GDM1 (cell line): Measurements from ENCODE around the gene GCNT1.
"Not testable (repeated sequence)": the region's sequence is repeated elsewhere in the genome, so short reads cannot be mapped to it uniquely, and the experiment has no call there.

ENCODE experiments used
- DNase-seq: peaks from one replicate; lab custom pipeline; 2025; lab: John Stamatoyannopoulos, UW

The GCNT1 gene

DNA sequence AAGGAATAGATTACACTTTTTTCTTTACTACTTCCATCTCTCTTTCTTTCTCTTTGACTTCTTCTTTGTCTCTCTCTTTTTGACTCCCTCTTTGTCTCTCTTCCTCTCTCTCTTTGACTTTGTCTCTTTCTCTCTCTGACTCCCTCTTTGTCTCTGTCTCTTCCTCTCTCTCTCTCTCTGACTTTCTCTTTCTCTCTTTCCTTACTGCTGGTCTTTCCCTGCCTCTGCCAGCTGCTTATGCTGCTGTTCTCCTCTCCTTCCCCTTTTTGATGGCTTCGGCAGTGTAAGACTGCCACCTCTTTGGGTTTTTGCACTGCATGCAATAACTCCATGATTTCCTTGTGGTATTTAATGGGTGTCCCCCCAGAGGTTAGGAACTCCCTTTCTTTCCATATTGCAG is 32.1 kb downstream of the GCNT1 start:
- not testable (repeated sequence) for DNase-seq

DNA sequence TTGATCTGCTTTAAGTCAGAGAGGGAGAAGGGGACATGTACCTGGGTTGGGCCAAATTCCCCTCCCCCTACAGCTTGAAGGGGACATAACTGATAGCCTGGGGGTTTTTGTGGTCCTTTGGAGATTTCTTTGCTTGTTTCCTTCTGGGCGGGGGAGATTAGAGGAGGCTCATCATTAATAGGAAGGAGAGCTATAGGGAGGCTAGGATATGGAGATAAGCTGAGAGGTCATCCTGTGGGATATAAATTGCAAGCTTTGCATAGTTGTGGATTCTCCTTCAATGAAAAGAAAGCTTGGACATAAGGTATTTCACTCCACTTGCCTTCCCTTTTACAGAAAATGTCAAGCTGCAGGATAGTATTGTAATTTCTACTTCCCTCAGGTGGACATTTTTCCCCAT is 34.5 kb downstream of the GCNT1 start:
- DNase-seq, result not testable (repeated sequence)

DNA sequence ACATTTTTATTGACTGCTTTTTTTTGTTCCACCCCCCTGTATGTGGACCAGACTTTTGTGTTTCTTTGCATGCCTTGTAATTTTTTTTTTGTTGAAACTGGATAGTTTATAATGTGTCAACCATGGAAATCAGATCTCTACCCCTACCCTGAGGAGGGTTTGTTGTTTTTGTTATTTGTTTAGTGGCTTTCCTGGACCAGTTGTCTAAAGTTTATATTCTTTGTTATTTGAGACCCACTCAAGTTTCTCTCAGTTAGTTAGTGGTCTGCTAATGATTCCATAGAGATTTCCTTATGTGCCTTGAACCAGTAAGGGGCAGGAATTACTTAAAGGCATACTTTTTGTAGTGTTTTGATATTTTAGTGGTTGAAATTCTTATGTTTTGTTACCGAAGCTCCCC is 41.1 kb downstream of the GCNT1 start:
- DNase-seq, result no peak

DNA sequence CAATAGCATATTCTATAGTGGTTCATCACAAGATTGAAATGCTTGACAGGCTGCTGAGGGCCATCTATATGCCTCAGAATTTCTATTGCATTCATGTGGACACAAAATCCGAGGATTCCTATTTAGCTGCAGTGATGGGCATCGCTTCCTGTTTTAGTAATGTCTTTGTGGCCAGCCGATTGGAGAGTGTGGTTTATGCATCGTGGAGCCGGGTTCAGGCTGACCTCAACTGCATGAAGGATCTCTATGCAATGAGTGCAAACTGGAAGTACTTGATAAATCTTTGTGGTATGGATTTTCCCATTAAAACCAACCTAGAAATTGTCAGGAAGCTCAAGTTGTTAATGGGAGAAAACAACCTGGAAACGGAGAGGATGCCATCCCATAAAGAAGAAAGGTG is 43.8 kb downstream of the GCNT1 start:
- no peak for DNase-seq

DNA sequence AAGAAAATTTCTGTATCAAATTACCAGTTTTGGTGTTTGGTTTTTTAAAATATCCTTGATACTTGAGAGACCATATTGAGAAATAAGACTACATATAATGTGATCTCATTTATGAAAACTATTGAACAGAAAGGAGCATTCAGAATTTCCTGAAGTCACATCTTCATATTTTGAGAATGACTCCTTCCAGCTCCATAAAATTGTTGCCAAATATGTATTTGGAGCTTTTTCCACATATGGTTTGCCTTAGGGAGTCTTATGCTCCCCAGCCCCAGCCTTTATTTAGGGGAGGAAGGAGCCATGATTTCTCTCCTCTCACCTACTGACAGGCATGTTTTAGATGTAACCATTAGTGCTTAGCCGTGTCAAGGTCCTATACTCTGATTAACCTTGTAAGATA is 51.1 kb downstream of the GCNT1 start:
- DNase-seq, result no peak

DNA sequence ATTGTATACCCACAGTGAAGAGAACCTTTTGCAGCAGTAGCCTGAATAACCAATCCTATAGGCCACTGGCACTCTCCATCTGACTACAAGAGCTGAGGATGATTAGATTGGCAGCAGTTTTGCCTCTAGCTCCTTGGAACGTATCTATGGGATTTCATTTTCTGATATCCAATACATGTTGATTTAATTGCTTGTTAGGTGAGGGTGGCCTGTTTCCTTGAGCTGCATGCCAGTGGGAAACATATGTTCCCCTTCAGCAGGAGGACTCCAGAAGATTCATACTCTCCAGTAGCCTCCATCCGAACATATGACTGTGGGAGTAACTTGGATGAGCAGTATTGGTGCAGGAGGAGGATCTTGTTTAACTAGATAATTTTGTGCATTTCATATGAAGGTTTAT is 51.5 kb downstream of the GCNT1 start:
- DNase-seq, result no peak

DNA sequence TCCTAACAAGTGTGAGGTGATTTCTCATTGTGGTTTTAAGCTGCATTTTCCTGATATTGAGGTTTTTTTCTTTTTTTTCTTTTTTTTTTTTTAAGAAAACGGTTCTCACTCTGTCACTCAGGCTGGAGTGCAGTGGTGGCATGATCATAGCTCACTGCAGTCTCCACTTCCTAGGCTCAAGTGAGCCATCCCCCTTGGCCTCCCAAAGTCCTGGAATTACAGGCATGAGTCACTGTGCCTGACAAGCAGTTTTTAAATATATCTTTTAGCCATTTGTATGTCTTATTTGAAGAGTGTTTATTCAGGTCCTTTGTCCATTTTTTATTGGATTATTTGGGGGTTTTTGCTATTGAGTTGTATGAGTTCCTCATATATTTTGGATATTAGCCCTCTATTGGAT is 53.8 kb downstream of the GCNT1 start:
- DNase-seq, result no peak

DNA sequence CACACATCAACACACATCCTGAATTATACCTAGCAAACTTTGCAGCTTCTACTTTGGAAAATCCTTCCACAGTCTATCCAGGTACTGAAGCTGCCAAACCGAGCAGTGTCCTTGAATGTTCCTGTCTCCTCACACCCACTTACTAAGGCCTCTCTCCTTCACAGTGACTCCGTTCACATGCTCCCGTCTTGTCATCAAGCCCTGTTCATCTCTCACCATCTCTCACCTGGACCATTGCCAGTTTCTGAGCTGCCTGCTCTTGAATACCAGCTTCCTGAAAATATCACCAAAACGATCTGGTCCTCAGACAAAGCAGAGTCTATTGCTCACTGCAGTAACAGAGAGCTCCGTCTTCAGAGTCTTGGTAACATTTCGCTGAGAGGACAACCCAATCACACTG is 57.4 kb downstream of the GCNT1 start:
- peak; percentile 36 for DNase-seq

DNA sequence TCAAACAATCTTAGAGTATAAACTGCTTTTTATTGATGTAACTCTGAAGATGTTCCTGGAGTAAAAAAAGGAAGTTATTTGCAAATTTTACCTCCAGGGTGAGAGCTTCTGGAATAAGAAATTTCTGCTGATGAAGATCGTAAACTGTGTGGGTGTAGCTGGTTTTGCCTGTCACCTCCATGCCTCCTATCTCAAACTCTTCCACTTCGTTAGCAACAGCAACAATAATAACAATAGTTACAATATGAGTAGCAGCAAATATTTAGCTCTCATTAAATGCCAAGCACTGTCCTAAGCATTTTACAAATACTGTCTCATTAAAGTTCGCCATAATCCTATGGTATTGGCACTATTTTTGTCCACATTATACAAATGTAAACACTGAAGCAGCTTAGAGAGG is 57.9 kb downstream of the GCNT1 start:
- DNase-seq, result no peak

DNA sequence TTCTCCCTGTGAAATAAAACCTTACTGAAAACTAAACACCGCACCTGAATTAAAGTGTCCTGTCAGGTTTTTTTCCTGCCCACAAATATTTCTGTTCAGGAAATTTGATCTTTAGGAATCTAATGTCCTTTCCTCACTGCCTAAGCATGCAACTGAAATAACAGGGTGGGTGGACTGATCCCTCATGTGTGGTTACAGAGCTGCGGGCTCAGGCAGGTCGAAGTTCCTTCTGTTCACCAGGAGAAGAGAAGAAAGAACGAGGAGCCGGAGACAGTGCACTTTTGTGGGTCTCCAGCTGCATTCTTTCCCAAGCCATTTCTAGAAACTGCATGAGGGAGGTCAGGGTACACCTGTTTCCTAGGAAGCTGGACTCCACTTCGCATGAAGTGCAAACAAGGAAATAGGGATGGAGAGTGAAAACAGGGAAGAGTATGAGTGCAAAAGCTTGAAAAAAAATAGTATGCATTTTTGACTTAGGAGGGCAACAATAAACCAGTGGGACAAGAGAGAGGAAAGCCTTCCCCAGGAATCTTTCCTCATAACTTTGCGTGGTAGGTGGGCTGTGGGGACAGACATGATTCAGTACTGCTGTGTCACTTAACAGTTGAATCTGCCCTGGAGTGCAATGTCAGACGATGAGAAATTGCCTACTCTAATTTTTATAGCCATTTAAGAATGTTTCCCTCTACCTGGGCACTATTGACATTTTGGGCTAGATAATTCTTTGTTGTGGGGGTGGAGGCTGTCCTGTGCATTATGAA is 60.3 kb downstream of the GCNT1 start:
- DNase-seq, result no peak

DNA sequence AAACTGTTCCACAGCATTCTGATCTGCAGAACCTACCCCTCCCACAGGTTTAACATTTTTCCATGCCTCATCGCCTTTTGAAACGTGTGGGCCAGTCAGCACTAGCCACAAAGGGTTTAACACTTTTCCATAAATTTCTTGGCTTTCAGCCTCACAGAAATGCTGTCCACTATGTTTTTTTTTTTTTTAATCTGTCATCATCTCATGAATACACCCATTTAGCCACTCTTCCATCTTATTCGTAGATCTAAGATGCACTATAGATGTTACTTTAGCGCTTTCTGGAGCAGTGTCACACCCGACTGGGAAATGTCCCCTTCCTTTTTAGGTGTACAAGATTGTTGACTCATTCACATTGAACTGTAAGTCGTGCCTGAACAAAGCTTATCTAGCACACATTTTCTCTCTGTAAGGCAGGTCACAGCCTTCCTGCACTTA is 62.3 kb downstream of the GCNT1 start:
- DNase-seq, result no peak

DNA sequence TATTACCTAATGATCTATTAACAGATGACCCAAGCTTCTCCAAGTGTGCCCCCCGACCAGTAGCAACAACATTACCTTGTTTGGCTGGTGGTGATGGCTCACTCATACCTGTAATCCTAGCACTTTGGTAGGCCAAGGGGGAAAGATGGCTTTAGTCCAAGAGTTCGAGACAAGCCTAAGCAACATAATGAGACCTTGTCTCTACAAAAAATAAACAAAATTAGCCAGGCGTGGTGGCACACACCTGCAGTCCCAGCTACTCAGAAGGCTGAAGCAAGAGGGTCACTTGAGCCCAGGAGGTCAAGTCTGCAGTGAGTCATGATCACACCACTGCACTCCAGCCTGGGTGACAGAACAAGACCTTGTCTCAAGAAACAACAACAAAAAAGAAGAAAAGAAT is 62.9 kb downstream of the GCNT1 start:
- no peak for DNase-seq

DNA sequence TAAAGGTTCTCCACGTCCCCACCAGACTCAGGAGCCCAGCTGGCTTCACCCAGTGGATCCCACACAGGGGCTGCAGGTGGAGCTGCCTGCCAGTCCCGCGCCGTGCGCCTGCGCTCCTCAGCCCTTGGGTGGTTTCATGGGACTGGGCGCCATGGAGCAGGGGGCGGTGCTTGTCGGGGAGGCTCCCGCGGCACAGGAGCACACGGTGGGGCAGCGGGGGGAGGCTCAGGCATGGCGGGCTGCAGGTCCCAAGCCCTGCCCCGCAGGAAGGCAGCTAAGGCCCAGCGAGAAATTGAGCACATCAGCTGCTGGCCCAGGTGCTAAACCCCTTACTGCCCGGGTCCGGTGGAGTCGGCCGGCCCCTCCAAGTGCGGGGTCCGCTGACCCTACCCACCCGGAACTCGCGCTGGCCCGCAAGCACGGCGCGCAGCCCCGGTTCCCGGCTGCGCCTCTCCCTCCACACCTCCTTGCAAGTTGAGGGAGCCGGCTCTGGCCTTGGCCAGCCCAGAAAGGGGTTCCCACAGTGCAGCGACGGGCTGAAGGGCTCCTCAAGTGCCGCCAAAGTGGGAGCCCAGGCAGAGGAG is 64.7 kb downstream of the GCNT1 start:
- DNase-seq, result not testable (repeated sequence)

DNA sequence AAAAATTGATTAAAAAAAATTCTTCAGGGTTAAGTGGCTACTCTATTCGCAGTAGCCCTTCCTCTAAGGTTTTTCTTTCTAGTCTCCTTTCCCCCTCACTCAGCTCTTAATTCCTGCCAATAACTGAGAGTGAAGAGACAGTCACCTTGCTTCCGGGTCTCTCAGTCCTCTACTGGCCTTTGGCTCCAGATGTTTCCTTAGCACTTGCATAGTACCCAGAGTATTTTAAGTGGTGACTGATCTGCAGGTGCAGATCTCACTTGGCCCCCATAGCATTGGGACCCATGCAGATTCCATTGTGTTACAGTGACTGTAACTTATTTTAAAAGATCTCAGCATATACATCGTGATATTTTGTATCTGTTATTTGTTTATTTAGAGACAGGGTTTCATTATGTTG is 66.2 kb downstream of the GCNT1 start:
- DNase-seq, result no peak

DNA sequence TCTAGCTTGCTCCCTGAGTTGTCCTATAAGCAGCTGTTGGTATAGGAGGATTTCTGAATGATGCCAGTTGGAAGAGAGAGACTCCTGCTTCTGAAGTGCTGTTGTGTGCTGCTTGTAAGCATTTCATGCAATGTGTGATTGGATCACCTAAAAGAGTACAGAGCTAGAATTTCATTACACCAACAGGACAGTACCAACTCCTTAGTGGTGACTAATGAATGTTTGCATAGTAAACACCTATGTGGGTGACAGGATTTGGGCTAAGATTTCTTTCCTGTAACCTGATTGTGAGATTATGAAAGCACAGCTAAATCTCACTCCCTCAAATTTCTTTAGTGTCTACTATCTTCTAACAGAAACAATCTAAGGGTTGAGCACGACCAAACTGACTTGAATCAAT is 67.0 kb downstream of the GCNT1 start:
- no peak for DNase-seq

DNA sequence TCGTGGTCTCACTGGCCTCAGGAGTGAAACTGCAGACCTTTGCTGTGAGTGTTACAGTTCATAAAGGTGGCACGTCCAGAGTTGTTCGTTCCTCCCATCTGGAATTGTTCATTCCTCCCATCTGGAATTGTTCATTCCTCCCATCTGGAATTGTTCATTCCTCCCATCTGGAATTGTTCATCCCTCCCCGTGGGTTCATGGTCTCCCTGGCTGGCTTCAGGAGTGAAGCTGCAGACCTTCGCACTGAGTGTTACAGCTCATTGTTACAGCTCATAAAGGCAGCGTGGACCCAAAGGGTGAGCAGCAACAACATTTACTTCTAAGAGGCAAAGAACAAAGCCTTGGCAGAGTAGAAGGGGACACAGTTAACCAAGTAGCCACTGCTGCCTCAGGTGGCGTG is 69.1 kb downstream of the GCNT1 start:
- no peak for DNase-seq

DNA sequence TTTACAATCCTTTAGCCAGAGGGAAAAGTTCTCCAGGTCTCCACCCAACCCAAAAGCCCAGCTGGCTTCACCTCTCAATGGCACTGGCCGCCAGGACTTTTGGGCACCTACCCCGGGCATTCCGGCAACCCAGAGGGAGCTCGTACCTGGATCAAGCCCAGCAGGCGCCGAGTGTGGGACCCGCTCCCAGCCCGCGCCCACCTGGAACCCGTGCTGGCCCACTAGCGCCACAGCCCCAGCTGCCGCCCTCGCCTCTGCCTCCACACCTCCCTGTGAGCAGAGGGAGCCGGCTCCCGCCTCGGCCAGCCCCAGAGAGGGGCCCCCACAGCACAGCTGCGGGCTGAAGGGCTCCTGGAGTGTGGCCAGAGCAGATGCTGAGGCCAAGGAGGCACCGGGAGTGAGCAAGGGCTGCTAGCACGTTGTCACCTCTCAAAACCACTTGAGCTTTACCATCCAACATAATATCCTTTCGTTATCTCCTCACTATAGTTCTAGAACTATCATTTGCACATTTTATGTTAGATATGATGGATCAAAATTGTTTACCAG is 69.7 kb downstream of the GCNT1 start:
- no peak for DNase-seq

DNA sequence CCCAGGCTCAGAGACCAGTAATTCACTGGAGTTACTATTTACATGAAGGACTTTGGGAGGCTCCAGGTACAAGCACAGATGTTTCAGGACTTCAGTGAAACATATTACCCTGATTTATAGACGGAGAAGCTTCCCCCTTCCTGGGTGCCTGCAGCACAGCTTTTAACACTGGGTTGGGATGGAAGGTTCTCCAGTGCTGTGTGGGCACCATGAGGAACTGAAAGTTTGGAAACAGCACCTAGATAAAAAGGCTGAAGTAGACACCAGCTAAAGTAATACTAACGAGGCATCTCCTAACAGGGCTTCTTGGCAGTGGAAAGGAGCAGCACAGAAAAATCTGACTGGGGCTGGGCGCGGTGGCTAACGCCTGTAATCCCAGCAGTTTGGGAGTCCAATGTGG is 70.7 kb downstream of the GCNT1 start:
- no peak for DNase-seq

DNA sequence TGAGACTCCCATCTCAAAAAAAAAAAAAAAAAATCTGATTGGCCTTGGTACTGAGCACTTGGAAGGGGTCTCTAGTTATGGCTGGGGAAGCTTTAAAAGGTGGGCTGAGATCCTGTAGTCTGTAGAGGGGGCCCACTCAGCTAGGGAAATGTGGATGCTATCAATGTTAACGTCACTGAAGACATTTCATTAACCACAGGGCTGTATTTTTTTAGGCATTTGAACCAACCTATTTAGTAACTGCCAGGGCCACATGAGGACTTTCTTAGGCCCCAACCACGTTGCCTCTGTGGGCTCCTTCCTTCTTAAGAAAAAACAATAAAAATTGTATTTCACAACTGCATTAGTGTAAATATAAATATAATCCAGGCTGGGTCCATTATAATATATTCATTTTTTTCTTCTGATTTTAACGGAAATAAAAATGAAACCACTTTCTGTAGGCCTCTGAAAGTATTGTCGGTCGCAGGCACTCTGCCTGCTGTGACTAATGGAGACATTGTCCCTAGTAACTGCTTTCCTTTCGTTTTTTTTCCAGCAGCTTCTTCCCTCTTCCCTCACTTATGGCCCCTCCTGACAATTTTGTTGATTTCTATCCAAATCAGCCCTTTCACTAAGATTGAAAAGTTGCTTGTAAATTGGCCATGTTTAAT is 71.6 kb downstream of the GCNT1 start:
- no peak for DNase-seq

DNA sequence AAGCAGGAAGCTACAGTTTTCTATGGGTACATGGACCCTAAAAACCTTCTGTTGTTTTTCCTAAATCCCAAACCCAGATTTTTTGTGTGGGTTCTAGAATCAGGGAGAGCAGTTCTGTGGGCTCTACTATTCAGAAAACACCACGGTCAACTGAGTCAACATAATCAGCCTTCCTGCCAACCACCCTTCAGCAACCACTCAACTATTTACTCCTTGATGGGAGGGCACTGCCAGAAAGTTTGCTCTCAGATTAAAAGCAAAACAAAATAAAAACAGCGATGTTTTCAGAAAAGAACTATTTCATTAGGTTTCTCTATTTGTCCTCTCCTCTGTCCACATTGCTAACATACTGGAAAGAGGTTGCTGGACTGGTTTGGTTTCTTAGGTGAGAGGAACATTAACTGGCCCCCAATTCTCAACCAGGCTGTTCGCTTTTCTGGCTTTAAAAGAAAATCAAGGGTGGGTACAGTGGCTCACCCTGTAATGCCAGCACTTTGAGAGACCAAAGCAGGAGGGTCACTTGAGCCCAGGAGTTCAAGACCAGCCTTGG is 72.3 kb downstream of the GCNT1 start:
- DNase-seq, result no peak

DNA sequence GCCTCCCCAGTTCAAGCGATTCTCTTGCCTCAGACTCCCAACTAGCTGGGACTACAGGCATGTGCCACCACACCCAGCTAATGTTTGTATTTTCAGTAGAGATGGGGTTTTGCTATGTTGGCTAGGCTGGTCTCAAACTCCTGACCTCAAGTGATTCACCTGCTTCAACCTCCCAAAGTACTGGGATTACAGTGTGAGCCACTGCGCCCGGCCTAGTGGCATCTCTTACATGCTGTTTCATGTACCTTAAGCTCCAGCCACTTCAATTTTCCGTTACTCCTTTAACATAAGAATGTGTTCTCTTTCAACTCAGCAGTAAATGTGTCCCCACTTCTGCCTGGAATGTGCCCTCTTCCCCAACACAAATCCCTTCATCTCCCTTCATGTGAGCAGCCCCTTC is 73.9 kb downstream of the GCNT1 start:
- not testable (repeated sequence) for DNase-seq

DNA sequence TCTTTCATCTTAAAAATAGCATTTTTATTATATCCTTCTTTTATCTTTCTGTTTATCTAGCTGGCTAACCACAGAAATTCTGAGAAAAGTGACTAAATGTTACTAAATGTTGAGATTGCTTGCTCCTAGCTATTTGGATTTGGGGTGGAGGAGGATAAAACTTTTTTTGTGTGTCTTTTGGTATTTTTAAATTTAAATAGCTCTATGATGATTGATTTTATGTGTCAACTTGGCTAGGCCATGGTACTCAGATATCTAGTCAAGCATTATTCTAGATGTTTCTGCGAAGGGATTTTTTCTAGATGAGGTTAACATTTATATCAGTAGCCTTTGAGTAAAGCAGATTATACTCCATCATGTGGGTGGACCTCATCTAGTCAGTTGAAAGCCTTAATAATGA is 75.0 kb downstream of the GCNT1 start:
- no peak for DNase-seq

DNA sequence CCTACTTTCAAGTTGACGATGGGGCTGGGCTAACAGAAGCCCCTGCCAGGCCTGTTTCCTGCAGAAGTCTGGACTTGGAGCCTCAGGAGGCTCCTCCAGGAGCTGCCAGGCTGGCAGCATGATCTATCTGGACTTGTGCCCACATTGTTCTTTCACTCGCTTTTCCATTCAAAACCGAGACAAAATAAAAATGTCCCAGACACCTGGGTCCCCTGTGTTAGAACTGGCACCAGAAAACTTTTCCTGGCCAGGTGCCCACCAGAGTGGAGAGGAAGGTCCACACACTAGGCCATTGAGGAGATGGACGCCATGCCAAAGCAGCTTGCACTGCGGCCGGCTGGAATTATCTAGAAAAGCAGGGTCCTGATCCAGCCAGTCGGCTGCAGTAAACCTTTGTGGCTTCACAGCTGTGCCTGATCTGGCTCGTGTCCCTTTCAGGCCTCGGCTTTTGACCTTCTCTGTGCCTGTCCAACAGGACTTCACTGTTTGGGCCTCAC is 78.2 kb downstream of the GCNT1 start:
- DNase-seq, result no peak
